GM18907 (cell line): ENCODE data around the gene MRGPRF.

Experiments
- ATAC-seq: cut with Tn5 transposase; IDR thresholded peaks from one replicate; pipeline ENCODE4 v1.9.1; 2021; ENCODE audit warnings: mild to moderate bottlenecking, moderate library complexity; ENCODE audit not compliant: unreplicated experiment

The MRGPRF gene

GRCh38 chr11:68968306-68969250 lies 44.5 kb downstream of the MRGPRF start:
- no peak for ATAC-seq

- no peak for ATAC-seq
Measured at GRCh38 chr11:68966894-68967780, 45.9 kb downstream of the MRGPRF start.

GRCh38 chr11:68965901-68966853 lies 46.9 kb downstream of the MRGPRF start:
- ATAC-seq: no peak

GRCh38 chr11:68963779-68964178 lies 49.3 kb downstream of the MRGPRF start:
- no peak for ATAC-seq

- no peak for ATAC-seq
Measured at GRCh38 chr11:68962527-68963250, 50.4 kb downstream of the MRGPRF start.

GRCh38 chr11:68961245-68961644 lies 51.8 kb downstream of the MRGPRF start:
- no peak for ATAC-seq

- ATAC-seq: no peak
Measured at GRCh38 chr11:68960294-68961071, 52.6 kb downstream of the MRGPRF start.

- ATAC-seq: no peak
Measured at GRCh38 chr11:68959465-68960293, 53.4 kb downstream of the MRGPRF start.

- no peak for ATAC-seq
Measured at GRCh38 chr11:68958211-68958610, 54.8 kb downstream of the MRGPRF start.

GRCh38 chr11:68956547-68957254 lies 56.3 kb downstream of the MRGPRF start:
- no peak for ATAC-seq

- no peak for ATAC-seq
Measured at GRCh38 chr11:68956142-68956541, 56.9 kb downstream of the MRGPRF start.

GRCh38 chr11:68955607-68955958 lies 57.5 kb downstream of the MRGPRF start:
- ATAC-seq: no peak

GRCh38 chr11:68954836-68955606 lies 58.0 kb downstream of the MRGPRF start:
- no peak for ATAC-seq
